Epithelial cell of proximal tubule (primary cell): ENCODE data around the gene TEAD1. TPM values are rescaled to one million over a fixed set of nuclear protein-coding genes. Genes with fewer than 3 reads are reported as not detected.

ENCODE experiments used
- DNase-seq: peaks from one replicate; pipeline ENCODE4 v3.0.0-alpha.2; 2011; ENCODE audit warnings: low read depth
- H3K4me3 ChIP-seq: 2 replicates; pipeline ENCODE4 v1.5.1; 2011; ENCODE audit warnings: low read depth, mild to moderate bottlenecking, low read length
- CTCF ChIP-seq: conservative IDR thresholded peaks from 2 replicates; pipeline ENCODE4 v1.5.1; 2012; ENCODE audit warnings: low read depth, mild to moderate bottlenecking, low read length
- total RNA-seq: library from RNA; depleted of rRNA; stranded (reverse); fragments of >200 nt; gene quantifications from 2 replicates; pipeline ENCODE4 v1.2.3, GENCODE V29; 2015

TEAD1 gene
- total RNA-seq, 1 donor from 2014 or later = 61.9 TPM

GRCh38 chr11:12993626-12994025 is 319.4 kb downstream of the TEAD1 start:
- no peak overlapping the region for H3K4me3 ChIP-seq
- no peak for TF ChIP-seq CTCF
- no peak for DNase-seq
